Measurements from ENCODE around the gene NAGPA.

DNA sequence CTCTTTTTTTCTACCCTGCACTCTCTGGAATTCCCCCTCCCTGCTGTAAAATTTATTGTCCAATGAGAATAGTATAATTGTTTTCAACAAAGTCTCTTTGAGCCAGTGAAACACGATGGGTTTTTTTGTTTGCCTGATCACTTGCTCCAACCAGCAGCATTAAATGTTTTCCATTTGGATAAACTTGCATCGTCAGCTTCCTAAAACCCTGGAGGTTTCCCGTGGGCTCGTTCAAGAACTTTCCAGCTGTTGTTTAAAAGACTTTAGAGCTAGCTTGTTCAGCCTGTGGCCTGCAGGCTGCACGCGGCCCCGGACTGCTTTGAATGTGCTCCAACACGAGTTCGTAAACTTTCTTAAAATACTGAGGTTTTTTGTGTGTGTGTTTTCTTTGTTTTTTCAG is 14.9 kb downstream of the NAGPA start:
- TF ChIP-seq TAF1 (IDR thresholded peaks at IDR 0.05; ENCODE audit: low read depth) (no peak), EP300 (conservative IDR thresholded peaks at IDR 0.05; ENCODE audit: poor library complexity, severe bottlenecking) (no peak), EZH2 (IDR thresholded peaks at IDR 0.05; ENCODE audit: borderline replicate concordance, insufficient read depth, low read length, poor library complexity, severe bottlenecking) (no peak), POLR2AphosphoS5 (IDR thresholded peaks at IDR 0.05) (no peak)
- TF ChIP-seq, protein P1, sequence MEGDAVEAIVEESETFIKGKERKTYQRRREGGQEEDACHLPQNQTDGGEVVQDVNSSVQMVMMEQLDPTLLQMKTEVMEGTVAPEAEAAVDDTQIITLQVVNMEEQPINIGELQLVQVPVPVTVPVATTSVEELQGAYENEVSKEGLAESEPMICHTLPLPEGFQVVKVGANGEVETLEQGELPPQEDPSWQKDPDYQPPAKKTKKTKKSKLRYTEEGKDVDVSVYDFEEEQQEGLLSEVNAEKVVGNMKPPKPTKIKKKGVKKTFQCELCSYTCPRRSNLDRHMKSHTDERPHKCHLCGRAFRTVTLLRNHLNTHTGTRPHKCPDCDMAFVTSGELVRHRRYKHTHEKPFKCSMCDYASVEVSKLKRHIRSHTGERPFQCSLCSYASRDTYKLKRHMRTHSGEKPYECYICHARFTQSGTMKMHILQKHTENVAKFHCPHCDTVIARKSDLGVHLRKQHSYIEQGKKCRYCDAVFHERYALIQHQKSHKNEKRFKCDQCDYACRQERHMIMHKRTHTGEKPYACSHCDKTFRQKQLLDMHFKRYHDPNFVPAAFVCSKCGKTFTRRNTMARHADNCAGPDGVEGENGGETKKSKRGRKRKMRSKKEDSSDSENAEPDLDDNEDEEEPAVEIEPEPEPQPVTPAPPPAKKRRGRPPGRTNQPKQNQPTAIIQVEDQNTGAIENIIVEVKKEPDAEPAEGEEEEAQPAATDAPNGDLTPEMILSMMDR (IDR thresholded peaks at IDR 0.05; ENCODE audit: poor library complexity, severe bottlenecking), result no peak
